Loucy (cell line): ENCODE data around the gene MUSK.

Source experiments
- H2AFZ ChIP-seq: fragments of 200-600 bp; sonication (generic); 2 replicates; pipeline ENCODE4 v1.6.0; 2016; ENCODE audit warnings: antibody characterized with exemption, mild to moderate bottlenecking, low read length, moderate library complexity
- H3F3A ChIP-seq: fragments of 200-600 bp; 2 replicates; pipeline ENCODE4 v1.6.0; 2016; ENCODE audit warnings: antibody characterized with exemption, low read depth, mild to moderate bottlenecking
- H3K27me3 ChIP-seq: fragments of 200-600 bp; sonication (generic); 2 replicates; pipeline ENCODE4 v1.6.1; 2014; ENCODE audit warnings: low read length, mild to moderate bottlenecking; ENCODE audit not compliant: insufficient read depth, poor library complexity, severe bottlenecking
- H3K36me3 ChIP-seq: fragments of 200-600 bp; sonication (generic); 2 replicates; pipeline ENCODE4 v1.6.1; 2016; ENCODE audit warnings: low read length; ENCODE audit not compliant: insufficient read depth
- H3K4me1 ChIP-seq: fragments of 200-600 bp; sonication (generic); 2 replicates; pipeline ENCODE4 v1.5.1; 2014; ENCODE audit warnings: low read length, mild to moderate bottlenecking; ENCODE audit not compliant: insufficient read depth, poor library complexity, severe bottlenecking
- H3K4me2 ChIP-seq: fragments of 200-600 bp; sonication (generic); 2 replicates; pipeline ENCODE4 v1.6.0; 2014; ENCODE audit warnings: antibody characterized with exemption, low read length, low read depth, mild to moderate bottlenecking; ENCODE audit not compliant: poor library complexity, severe bottlenecking
- H3K4me3 ChIP-seq: fragments of 200-600 bp; sonication (generic); 2 replicates; pipeline ENCODE4 v1.5.1; 2014; ENCODE audit warnings: low read length, mild to moderate bottlenecking, mixed read lengths; ENCODE audit not compliant: poor library complexity, severe bottlenecking
- H3K79me2 ChIP-seq: fragments of 200-600 bp; sonication (generic); 2 replicates; pipeline ENCODE4 v1.6.1; 2014; ENCODE audit warnings: low read length; ENCODE audit not compliant: insufficient read depth
- H3K9ac ChIP-seq: fragments of 200-600 bp; sonication (generic); 2 replicates; pipeline ENCODE4 v1.6.0; 2014; ENCODE audit warnings: mild to moderate bottlenecking, low read depth, low read length, moderate library complexity; ENCODE audit not compliant: poor library complexity, severe bottlenecking
- H3K9me2 ChIP-seq: fragments of 200-600 bp; sonication (generic); replicated peaks from 2 replicates; pipeline ENCODE4 v1.6.1; 2016; ENCODE audit warnings: low read depth, low read length, mixed read lengths
- H3K9me3 ChIP-seq: fragments of 200-600 bp; sonication (generic); 2 replicates; pipeline ENCODE4 v1.6.1; 2014; ENCODE audit warnings: mild to moderate bottlenecking, antibody characterized with exemption, low read length, low read depth; ENCODE audit not compliant: insufficient read depth
- H4K20me1 ChIP-seq: fragments of 200-600 bp; sonication (generic); 2 replicates; pipeline ENCODE4 v1.6.0; 2014; ENCODE audit warnings: antibody characterized with exemption, low read length, mild to moderate bottlenecking; ENCODE audit not compliant: insufficient read depth, poor library complexity, severe bottlenecking
- CTCF ChIP-seq: fragments of 200-600 bp; sonication (generic); conservative IDR thresholded peaks from 2 replicates; pipeline ENCODE4 v1.5.1; 2014; ENCODE audit warnings: mild to moderate bottlenecking, antibody characterized with exemption, low read length
- EZH2phosphoT487 ChIP-seq: fragments of 200-600 bp; IDR thresholded peaks from 2 replicates; pipeline ENCODE4 v1.6.1; 2018; ENCODE audit warnings: antibody characterized with exemption, mild to moderate bottlenecking, moderate library complexity, borderline replicate concordance

Gene MUSK

GRCh38 chr9:110750272-110750671, 81.7 kb downstream of the MUSK start:
- H3K36me3 ChIP-seq, result no peaks in the 10 kb centered on the region
- H3K27me3 ChIP-seq, result no peaks in the 10 kb centered on the region
- H3K9ac ChIP-seq, result no peak overlapping the region
- H3K4me2 ChIP-seq, result no peak overlapping the region
- no peaks in the 10 kb centered on the region for H3K4me1 ChIP-seq
- H3F3A ChIP-seq, result no peaks in the 10 kb centered on the region
- no peaks in the 10 kb centered on the region for H4K20me1 ChIP-seq
- no peaks in the 10 kb centered on the region for H3K79me2 ChIP-seq
- H3K9me2 ChIP-seq, result no peaks in the 10 kb centered on the region
- TF ChIP-seq CTCF, result no peak
- no peak for TF ChIP-seq EZH2phosphoT487
- H3K4me3 ChIP-seq, result no peak overlapping the region
- no peak overlapping the region for H2AFZ ChIP-seq
- no peaks in the 10 kb centered on the region for H3K9me3 ChIP-seq

- Histone ChIP-seq H3K4me2 (no peak overlapping the region), H3K4me3 (no peak overlapping the region), H3F3A (no peaks in the 10 kb centered on the region), H3K4me1 (no peaks in the 10 kb centered on the region), H3K27me3 (no peaks in the 10 kb centered on the region), H4K20me1 (no peaks in the 10 kb centered on the region), H3K9ac (no peak overlapping the region), H3K9me3 (no peaks in the 10 kb centered on the region), H3K36me3 (no peaks in the 10 kb centered on the region), H2AFZ (no peak overlapping the region), H3K79me2 (no peaks in the 10 kb centered on the region), H3K9me2 (no peaks in the 10 kb centered on the region)
- TF ChIP-seq EZH2phosphoT487 (no peak), CTCF (no peak)
Observed at GRCh38 chr9:110751971-110752370, 83.4 kb downstream of the MUSK start.

GRCh38 chr9:110752766-110753165, 84.2 kb downstream of the MUSK start:
- Histone ChIP-seq H3K4me1 (no peaks in the 10 kb centered on the region), H3K79me2 (no peaks in the 10 kb centered on the region), H3K27me3 (no peaks in the 10 kb centered on the region), H3K9me3 (no peaks in the 10 kb centered on the region), H2AFZ (no peak overlapping the region), H3K4me2 (no peak overlapping the region), H3K4me3 (no peak overlapping the region), H3K9me2 (no peaks in the 10 kb centered on the region), H3K9ac (no peak overlapping the region), H3F3A (no peaks in the 10 kb centered on the region), H3K36me3 (no peaks in the 10 kb centered on the region), H4K20me1 (no peaks in the 10 kb centered on the region)
- TF ChIP-seq EZH2phosphoT487, result no peak
- no peak for TF ChIP-seq CTCF
